Dermis blood vessel endothelial cell (primary cell): ENCODE results near the gene CTXN3. TPM values are rescaled to one million over a fixed set of nuclear protein-coding genes. Genes with fewer than 3 reads are reported as not detected.
A peak's percentile ranks its signal among the peaks of the same experiment; 100 is the strongest.

Experiments used
- DNase-seq: peaks from one replicate; pipeline ENCODE4 v3.0.0; 2010
- total RNA-seq: library from RNA; depleted of rRNA; stranded (reverse); fragments of >200 nt; gene quantifications from 2 replicates; pipeline ENCODE4 v1.2.3, GENCODE V29; 2014

CTXN3 gene
- total RNA-seq, 1 donor from 2014 or later: not detected

DNA sequence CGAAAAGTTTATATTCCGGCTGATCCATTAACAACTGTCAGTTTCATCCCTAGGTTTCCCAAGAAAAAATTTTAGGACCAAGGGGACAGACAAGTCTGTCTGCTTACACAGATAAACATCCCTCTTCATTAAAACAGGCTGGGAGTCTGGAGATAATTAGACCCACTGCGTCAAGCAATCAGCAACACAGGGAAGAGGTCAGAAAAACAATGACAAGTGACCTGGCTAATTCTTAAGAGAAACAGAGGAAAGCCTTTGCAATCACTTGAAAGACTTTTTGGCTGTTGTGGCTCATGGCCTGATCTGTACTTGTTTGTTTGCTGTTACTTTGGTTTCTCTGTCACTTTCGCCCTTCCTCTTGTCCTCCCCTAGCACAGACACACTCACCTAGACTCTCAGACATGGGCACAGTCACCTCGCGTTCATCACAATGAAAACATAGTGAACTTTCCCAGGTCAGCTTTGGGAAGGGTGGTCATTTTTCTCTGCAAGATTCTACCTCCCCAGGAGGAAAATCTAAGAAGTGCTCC is 51.4 kb downstream of the CTXN3 start:
- DNase-seq: no peak

DNA sequence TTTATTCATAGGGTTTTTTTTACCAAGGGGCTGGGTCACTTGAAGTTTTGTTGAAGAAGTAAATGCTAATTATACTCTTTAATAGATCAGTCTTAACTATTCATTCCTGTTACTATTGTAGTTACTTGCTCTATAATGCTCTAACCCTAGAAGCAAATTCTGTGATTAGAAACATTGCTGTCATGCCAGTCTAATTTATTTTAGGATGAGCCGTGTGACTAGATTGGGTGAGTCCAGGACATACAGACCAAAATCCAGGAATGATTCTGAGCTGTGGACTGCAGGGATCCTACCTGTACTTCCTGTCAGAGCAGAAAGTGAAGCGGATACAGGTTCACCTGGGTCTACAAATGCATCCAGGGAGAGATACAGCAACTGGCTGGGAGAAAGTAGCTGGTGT is 53.6 kb downstream of the CTXN3 start:
- no peak for DNase-seq

DNA sequence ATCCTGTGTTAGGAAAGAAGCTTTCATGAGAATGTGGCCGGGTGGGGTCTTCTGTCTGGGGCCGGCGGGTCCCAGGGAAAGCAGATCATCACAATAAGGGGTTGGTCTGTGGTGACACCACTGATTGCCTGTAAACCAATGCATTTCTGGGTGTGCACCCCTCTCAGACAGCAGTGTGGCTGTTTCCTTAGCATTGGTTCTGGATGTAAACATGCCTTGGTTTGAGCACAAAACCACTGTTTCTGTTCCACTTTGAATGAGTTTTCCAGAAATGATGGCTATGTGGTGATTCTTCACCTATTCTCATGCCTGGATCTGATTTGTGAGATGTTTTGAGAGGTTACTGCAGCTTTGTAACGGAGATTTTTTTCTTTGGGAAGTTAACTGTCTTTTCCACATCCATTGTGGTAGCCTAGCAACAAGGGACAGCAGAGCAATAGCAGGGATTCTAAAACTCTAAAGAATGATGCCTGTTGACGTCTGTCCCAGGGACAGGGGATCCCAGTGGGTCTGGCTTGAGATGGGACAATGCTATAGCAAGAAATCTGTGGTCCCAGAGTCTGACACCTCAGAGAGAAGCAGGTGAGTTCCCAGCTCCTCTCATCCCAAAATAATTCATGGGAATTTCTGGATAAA is 54.2 kb downstream of the CTXN3 start, which contains the start of gene CCDC192:
Gene CCDC192, plus strand, starts transcription at position 466 of the 636 bp plus-strand sequence. Its CDS starts 55 bp downstream, at position 521.
- no peak for DNase-seq

DNA sequence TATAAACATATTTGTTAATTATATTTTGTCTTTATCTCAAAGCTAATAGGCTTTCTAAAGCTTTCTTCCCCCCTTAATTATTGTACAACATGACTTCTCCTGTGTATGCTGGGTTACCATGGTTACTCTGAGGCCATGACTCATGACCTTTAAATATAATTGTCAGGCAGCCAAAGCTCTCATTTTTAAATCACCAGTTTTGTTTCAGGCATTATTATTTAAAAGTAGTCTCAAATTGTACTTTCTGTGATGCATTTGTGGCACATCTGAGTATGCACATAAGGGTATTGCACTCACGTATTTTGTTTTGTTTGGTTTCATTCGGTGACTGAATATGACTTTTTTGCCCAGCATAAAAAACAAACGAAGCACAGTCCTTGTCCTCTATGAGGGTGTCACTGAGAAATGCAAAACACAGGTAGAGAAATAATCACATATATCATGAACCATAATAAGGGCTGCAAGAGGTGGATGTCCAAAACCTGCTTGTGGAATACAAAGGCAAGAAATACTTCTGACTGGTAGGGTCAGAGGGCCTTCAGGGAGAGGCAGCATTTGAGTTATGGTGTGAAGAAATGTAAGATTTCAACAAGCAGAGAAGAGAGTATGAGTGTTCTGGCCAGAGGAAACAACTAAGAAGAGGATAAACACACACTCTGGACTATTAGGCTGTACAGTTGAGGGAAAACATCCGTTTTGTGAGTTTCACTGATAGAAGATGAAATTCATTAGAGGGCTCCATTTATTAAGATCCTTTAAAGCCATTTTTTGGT is 56.4 kb downstream of the CTXN3 start:
- peak; percentile 62 for DNase-seq

DNA sequence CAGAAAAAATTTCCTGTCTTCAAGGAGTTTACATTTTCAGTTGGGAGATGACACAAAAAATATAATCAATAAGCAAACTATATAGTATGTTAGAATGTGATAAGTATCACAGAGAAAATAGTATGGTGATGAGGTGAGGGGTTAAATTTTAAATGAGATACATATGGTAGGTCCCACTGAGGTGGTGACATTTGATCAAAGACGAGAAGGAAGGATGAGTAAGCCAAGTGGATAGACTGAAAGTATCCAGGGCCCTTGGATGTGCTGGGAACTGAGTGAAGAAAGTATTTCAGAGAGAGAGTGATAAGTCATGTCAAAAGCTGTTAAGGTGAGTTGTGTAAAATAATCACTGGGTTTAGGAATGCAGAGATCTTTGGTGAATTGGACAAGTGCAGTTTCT is 57.8 kb downstream of the CTXN3 start:
- DNase-seq: no peak

DNA sequence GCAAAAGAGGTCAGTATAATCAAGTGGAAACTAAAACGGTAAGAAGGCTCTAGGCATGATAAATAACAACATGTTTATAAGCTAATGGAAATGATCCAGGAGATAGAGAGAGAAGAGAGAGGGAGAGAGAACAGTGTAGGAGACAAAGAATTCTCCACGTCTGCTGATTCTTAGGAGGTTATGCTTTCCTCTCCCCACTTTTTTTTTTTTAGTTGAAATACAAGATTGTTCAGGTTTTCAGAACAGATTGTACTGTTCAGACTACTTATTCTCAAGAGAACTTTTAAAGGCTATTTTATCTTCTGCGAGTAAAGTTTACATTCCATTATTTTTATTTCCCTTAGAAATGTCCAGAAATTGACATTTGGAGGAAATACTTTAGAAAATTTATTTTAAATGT is 58.3 kb downstream of the CTXN3 start:
- no peak for DNase-seq

Other genes starting within 250 kb of the CTXN3 start
- 40.8 and 50.5 TPM in 2 replicates for gene PRRC1, start 131.4 kb upstream of the CTXN3 start, total RNA-seq
- gene CCDC192, start 54.3 kb downstream of the CTXN3 start, total RNA-seq: not detected in 2 replicates